Epithelial cell of esophagus (primary cell): ENCODE results near the gene MXI1.

Experiments used
- DNase-seq: peaks from one replicate; pipeline ENCODE4 v3.0.0; 2010; ENCODE audit warnings: low read depth
- H3K4me3 ChIP-seq: 2 replicates; pipeline ENCODE4 v1.5.1; 2011; ENCODE audit warnings: mild to moderate bottlenecking, low read length, control low read depth
- TF ChIP-seq, protein P1 (sequence below): IDR thresholded peaks from 2 replicates; pipeline ENCODE4 v1.5.1; 2011; ENCODE audit warnings: low read depth, mild to moderate bottlenecking, low read length, control low read depth, inconsistent platforms; ENCODE audit not compliant: insufficient read depth; ENCODE audit errors: missing control alignments

Gene MXI1

DNA sequence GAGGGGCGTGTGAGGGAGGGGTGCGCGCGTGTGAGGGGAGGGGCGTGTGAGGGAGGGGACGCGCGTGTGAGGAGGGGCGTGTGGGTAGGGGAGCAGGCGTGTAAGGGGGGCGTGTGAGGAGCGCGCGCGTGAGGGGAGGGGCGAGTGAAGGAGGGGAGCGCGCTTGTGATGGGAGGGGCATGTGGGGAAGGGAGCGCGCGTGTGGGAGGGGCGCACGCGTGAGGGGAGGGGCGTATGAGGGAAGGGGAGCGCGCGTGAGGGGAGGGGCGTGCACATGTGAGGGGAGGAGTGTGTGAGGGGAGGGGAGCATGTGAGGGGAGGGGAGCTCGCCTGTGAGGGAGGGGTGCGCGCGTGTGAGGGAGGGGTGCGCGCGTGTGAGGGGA is 19.1 kb downstream of the MXI1 start:
- H3K4me3 ChIP-seq: peak overlapping the region; percentile 60
- TF ChIP-seq, protein P1, sequence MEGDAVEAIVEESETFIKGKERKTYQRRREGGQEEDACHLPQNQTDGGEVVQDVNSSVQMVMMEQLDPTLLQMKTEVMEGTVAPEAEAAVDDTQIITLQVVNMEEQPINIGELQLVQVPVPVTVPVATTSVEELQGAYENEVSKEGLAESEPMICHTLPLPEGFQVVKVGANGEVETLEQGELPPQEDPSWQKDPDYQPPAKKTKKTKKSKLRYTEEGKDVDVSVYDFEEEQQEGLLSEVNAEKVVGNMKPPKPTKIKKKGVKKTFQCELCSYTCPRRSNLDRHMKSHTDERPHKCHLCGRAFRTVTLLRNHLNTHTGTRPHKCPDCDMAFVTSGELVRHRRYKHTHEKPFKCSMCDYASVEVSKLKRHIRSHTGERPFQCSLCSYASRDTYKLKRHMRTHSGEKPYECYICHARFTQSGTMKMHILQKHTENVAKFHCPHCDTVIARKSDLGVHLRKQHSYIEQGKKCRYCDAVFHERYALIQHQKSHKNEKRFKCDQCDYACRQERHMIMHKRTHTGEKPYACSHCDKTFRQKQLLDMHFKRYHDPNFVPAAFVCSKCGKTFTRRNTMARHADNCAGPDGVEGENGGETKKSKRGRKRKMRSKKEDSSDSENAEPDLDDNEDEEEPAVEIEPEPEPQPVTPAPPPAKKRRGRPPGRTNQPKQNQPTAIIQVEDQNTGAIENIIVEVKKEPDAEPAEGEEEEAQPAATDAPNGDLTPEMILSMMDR: no peak
- peak; percentile 96 for DNase-seq

DNA sequence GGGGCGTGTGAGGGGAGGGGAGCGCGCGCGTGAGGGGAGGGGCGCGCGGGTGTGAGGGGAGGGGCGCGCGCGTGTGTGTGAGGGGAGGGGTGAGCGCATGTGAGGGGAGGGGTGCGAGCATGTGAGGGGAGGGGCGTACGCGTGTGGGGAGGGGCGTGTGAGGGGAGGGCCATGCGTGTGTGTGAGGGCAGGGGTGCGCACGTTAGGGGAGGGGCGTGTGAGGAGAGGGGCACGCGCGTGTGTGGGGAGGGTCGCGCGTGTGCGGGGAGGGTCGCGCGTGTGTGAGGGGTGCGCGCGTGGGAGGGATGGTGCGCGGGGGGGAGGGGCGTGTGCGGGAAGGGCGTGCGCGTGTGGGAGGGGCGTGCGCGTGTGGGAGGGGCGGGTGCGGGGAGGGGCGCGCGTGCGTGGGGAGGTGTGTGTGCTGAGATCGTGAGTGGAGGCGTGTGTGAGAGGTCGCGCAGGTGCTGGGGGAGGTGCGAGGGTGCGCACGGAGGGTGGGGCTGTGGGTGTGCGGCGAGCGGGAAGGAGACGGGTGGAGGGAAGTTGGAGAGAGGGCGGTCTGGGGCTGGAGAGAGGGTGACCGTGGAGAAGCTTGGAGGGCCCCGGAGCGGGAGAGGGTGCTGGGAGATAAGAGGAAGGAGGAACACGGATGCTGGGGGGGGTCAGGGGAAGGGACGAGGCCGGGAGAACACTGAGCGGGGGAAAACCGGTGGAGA is 19.7 kb downstream of the MXI1 start:
- DNase-seq: no peak
- peak overlapping the region; percentile 60 for H3K4me3 ChIP-seq

DNA sequence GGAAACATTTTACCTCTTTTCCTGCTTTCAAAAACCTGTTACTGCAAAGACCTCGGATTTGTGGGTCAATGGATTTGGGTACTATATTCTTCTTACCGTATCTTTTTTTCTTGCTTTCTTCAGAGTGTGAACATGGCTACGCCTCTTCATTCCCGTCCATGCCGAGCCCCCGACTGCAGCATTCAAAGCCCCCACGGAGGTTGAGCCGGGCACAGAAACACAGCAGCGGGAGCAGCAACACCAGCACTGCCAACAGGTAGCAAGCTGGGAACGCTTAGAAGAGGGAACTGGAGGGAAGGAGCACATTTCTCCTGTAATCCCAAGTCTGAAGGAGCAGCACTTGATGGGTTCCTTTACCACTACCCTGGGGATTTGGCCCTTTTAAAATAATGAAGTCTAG is 20.7 kb downstream of the MXI1 start:
- H3K4me3 ChIP-seq: no peak overlapping the region
- TF ChIP-seq, protein P1: no peak
- DNase-seq: no peak

More for the DNA sequence above, 19.7 kb downstream of the MXI1 start:
- TF ChIP-seq, protein P1: no peak

DNA sequence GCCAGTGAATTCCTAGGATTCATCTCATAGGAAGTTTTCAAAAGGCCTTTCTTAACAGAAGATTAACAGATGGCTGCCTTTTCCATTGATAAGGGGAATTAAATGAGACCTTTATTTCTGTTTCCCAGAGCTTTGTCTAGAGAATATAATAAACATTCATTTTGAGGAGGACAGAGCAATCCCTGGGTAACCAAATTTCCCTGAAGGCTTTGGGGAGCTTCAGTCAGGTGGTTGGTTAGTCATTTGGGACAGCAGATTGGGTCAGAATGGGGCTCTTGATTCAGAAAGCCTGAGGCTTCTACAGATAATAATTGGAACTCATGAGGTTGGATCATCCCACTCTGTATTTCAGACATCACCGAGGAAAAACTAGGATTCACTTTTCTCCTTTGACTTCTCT is 21.8 kb downstream of the MXI1 start:
- no peak for DNase-seq
- TF ChIP-seq, protein P1: no peak
- no peak overlapping the region for H3K4me3 ChIP-seq

DNA sequence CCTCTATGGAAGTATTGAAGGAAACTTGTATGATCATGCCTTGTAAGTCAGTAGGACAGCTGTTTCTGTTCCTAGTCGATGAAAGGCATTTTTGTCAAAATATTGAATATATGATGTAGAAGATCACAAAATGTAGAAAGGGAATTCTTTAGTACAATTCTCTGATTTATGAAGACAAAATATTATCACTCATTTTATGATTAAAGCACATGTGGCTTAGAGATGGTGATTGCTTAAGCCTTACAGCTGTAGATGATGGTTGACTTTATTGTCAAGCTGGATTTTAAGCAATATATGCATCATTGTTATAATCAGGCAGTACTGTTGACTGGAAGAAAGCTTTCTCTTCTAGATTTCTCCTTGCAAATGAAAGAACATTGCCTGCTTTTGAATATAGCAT is 26.4 kb downstream of the MXI1 start:
- H3K4me3 ChIP-seq: no peak overlapping the region
- DNase-seq: no peak
- TF ChIP-seq, protein P1: no peak

DNA sequence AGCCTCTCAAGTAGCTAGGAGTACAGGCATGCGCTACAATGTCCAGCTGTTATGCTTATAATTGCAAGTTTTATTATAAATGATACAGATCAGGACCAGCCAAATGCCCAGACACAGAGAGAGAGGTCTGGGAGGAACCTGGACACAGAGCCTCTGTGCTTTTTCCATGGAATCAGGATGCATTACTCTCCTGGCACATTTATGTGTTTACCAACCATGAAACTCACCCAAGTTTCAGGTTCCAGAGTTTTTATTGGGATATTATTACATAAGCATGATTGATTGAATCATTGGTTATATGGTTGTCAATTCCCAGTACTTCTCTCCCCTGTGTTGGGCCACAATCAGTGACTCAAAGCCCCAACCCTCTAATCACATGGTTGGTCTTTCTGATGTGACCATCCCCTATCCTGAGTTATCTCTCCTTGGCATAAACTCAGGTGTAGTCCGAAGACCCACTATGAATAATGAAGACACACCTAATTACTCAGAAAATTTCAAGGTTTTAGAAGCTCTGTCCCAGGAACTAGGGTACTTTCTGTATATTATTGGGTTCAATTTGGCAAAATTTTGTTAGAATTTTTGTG is 30.6 kb downstream of the MXI1 start:
- H3K4me3 ChIP-seq: no peak overlapping the region
- DNase-seq: no peak
- TF ChIP-seq, protein P1: no peak

DNA sequence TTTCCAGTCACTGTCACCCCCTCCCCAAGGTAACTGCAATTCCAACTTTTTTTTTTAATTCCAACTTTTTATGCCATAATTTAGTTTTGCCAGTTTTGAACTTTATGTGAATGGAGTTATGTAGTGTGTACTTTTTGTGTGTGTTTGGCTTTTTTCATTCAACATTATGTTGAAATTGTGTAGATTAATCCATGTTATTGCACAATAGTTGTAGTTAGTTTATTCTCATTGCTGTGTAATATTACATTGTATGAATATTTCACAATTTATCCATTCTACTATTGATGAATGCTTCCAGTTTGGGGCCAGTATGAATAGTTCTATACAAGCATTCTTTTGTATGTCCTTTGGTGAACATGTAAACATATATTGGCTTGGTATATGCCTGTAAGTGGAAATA is 32.5 kb downstream of the MXI1 start:
- TF ChIP-seq, protein P1: no peak

More for the DNA sequence above, 32.5 kb downstream of the MXI1 start:
- DNase-seq: no peak
- no peak overlapping the region for H3K4me3 ChIP-seq
